Liver (tissue), 9 donors: ENCODE data around the gene RFC4. TPM values are rescaled to one million over a fixed set of nuclear protein-coding genes. Genes with fewer than 3 reads are reported as not detected.

Experiments used
- DNase-seq: peaks from one replicate; pipeline ENCODE4 v3.0.0-alpha.2; 2017; ENCODE audit warnings: low spot score
- H3K27ac ChIP-seq, 2 donors: one replicate each; pipeline ENCODE4 v1.7.0; 2013; ENCODE audit warnings: inconsistent platforms in 2 of 2, low read length in 2 of 2, control low read depth in 1 of 2, low read depth in 1 of 2, mild to moderate bottlenecking in 1 of 2
- H3K27me3 ChIP-seq, 4 donors: one replicate each; pipeline versions ENCODE4 v1.6.1 to v1.7.0; 2013; ENCODE audit warnings: low read length in 3 of 4, inconsistent platforms in 1 of 4, mild to moderate bottlenecking in 1 of 4, moderate library complexity in 1 of 4; ENCODE audit not compliant: control insufficient read depth in 4 of 4, insufficient read depth in 4 of 4
- H3K36me3 ChIP-seq, 4 donors: one replicate each; pipeline versions ENCODE4 v1.6.1 to v1.7.0; 2013; ENCODE audit warnings: low read length in 3 of 4, mild to moderate bottlenecking in 3 of 4, low read depth in 1 of 4, moderate library complexity in 1 of 4; ENCODE audit not compliant: control insufficient read depth in 4 of 4, insufficient read depth in 3 of 4
- H3K4me1 ChIP-seq, 4 donors: one replicate each; pipeline versions ENCODE4 v1.6.1 to v1.7.0; 2013; ENCODE audit warnings: low read length in 3 of 4, mild to moderate bottlenecking in 3 of 4, moderate library complexity in 1 of 4; ENCODE audit not compliant: control insufficient read depth in 4 of 4, insufficient read depth in 4 of 4
- H3K4me3 ChIP-seq, 3 donors: one replicate each; pipeline versions ENCODE4 v1.6.1 to v1.7.0; 2013; ENCODE audit warnings: low read length in 3 of 3, control low read depth in 1 of 3, low read depth in 1 of 3, mild to moderate bottlenecking in 1 of 3
- H3K9ac ChIP-seq, 2 donors: one replicate each; pipeline ENCODE4 v1.7.0; 2013; ENCODE audit warnings: low read length in 2 of 2, mild to moderate bottlenecking in 2 of 2, moderate library complexity in 2 of 2, control low read depth in 1 of 2, low read depth in 1 of 2
- H3K9me3 ChIP-seq, 4 donors: one replicate each; pipeline versions ENCODE4 v1.6.1 to v1.7.0; 2013; ENCODE audit warnings: low read length in 3 of 4; ENCODE audit not compliant: control insufficient read depth in 4 of 4
- EGR1 ChIP-seq, 2 donors: IDR thresholded peaks; 2 replicates each; pipeline ENCODE4 v1.6.1; 2016 to 2018; ENCODE audit warnings: antibody characterized with exemption in 2 of 2, low read depth in 2 of 2
- FOXA2 ChIP-seq: IDR thresholded peaks from 2 replicates; pipeline ENCODE4 v1.6.1; 2016; ENCODE audit warnings: antibody characterized with exemption
- GABPA ChIP-seq, 2 donors: IDR thresholded peaks in 1 of 2; conservative IDR thresholded peaks in 1 of 2; 2 replicates each; pipeline ENCODE4 v1.6.1; 2016; ENCODE audit warnings: antibody characterized with exemption in 2 of 2, mild to moderate bottlenecking in 1 of 2, moderate library complexity in 1 of 2
- HNF4A ChIP-seq, 2 donors: conservative IDR thresholded peaks; 2 replicates each; pipeline ENCODE4 v1.6.1; 2016; ENCODE audit warnings: antibody characterized with exemption in 2 of 2, mild to moderate bottlenecking in 2 of 2
- JUND ChIP-seq, 2 donors: IDR thresholded peaks; 2 replicates each; pipeline ENCODE4 v1.6.1; 2016; ENCODE audit warnings: antibody characterized with exemption in 2 of 2
- NR2F2 ChIP-seq: IDR thresholded peaks from 2 replicates; pipeline ENCODE4 v1.6.1; 2016; ENCODE audit warnings: antibody characterized with exemption
- RXRA ChIP-seq, 2 donors: IDR thresholded peaks; 2 replicates each; pipeline ENCODE4 v1.6.1; 2017 to 2018; ENCODE audit warnings: antibody characterized with exemption in 2 of 2, mild to moderate bottlenecking in 1 of 2
- SP1 ChIP-seq: IDR thresholded peaks from 2 replicates; pipeline ENCODE4 v1.6.1; 2018; ENCODE audit warnings: antibody characterized with exemption, mild to moderate bottlenecking
- YY1 ChIP-seq: IDR thresholded peaks from 2 replicates; pipeline ENCODE4 v1.6.1; 2016; ENCODE audit warnings: antibody characterized with exemption, mild to moderate bottlenecking
- WGBS: extraction: QIAGEN DNeasy Blood & Tissue Kit; methylation state at CpG from one replicate; pipeline ENCODE4 v1.1.7; 2013; 5-methylcytosine and 5-hydroxymethylcytosine counted together
- polyA plus RNA-seq, 2 donors: library from polyadenylated mRNA; stranded (reverse) in 1 of 2; unstranded in 1 of 2; fragments of 200-250 nt in 1 of 2; fragments of >200 nt in 1 of 2; fragmentation: Nextera tagmentation in 1 of 2; extraction: Ambion mirVana in 1 of 2; gene quantifications; one replicate each; pipeline versions ENCODE4 v1.2.1 to v1.2.3, GENCODE V29; 2013 to 2015
- total RNA-seq, 2 donors: library from RNA; depleted of rRNA; stranded (reverse); fragments of >200 nt; gene quantifications; one replicate each; pipeline ENCODE4 v1.2.3, GENCODE V29; 2014
- TF ChIP-seq, protein P1 (sequence below): IDR thresholded peaks from 2 replicates; pipeline ENCODE4 v1.6.1; 2016; ENCODE audit warnings: antibody characterized with exemption
- TF ChIP-seq, protein P2 (sequence below): fragments of 150-350 bp; IDR thresholded peaks from 2 replicates; pipeline ENCODE4 v1.5.1; 2017; ENCODE audit warnings: improper control_type of control experiment, low read depth, low read length; ENCODE audit not compliant: missing input control
- TF ChIP-seq, protein P3 (sequence below): IDR thresholded peaks from 2 replicates; pipeline ENCODE4 v1.6.1; 2016; ENCODE audit warnings: antibody characterized with exemption, mild to moderate bottlenecking
- TF ChIP-seq, protein P4 (sequence below): IDR thresholded peaks from 2 replicates; pipeline ENCODE4 v1.6.1; 2016; ENCODE audit warnings: antibody characterized with exemption
- donor health status: healthy.
- donor health status: healthy.
- donor health status: healthy.
- donor health status: healthy.
- donor health status: healthy.

The RFC4 gene
- total and polyA plus RNA-seq, 4 donors: 4.6 to 27.3 (median 6.3) TPM

DNA sequence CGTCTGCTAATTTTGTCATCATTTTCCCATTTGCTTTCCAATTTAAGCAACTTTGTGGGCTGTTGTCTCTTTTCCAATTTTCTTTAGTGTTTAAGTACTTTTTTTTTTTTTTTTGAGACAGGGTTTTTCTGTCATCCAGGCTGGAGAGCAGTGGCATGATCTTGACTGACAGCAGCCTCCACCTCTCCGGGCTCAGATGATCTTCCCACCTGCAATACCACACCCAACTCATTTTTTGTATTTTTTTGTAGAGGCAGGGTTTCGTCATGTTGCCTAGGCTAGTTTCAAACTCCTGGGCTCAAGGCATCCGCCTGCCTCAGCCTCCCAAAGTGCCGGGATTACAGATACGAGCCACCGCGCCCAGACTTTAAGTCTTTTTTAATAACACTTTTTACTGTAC lies 49.1 kb downstream of the RFC4 start:
- no peak for TF ChIP-seq RXRA (IDR thresholded peaks at IDR 0.05)
- TF ChIP-seq FOXA2: no peak
- TF ChIP-seq, protein P1, sequence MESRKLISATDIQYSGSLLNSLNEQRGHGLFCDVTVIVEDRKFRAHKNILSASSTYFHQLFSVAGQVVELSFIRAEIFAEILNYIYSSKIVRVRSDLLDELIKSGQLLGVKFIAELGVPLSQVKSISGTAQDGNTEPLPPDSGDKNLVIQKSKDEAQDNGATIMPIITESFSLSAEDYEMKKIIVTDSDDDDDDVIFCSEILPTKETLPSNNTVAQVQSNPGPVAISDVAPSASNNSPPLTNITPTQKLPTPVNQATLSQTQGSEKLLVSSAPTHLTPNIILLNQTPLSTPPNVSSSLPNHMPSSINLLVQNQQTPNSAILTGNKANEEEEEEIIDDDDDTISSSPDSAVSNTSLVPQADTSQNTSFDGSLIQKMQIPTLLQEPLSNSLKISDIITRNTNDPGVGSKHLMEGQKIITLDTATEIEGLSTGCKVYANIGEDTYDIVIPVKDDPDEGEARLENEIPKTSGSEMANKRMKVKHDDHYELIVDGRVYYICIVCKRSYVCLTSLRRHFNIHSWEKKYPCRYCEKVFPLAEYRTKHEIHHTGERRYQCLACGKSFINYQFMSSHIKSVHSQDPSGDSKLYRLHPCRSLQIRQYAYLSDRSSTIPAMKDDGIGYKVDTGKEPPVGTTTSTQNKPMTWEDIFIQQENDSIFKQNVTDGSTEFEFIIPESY: no peak
- no peak for TF ChIP-seq SP1
- TF ChIP-seq, protein P2, sequence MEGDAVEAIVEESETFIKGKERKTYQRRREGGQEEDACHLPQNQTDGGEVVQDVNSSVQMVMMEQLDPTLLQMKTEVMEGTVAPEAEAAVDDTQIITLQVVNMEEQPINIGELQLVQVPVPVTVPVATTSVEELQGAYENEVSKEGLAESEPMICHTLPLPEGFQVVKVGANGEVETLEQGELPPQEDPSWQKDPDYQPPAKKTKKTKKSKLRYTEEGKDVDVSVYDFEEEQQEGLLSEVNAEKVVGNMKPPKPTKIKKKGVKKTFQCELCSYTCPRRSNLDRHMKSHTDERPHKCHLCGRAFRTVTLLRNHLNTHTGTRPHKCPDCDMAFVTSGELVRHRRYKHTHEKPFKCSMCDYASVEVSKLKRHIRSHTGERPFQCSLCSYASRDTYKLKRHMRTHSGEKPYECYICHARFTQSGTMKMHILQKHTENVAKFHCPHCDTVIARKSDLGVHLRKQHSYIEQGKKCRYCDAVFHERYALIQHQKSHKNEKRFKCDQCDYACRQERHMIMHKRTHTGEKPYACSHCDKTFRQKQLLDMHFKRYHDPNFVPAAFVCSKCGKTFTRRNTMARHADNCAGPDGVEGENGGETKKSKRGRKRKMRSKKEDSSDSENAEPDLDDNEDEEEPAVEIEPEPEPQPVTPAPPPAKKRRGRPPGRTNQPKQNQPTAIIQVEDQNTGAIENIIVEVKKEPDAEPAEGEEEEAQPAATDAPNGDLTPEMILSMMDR: no peak
- no peak for TF ChIP-seq YY1
- TF ChIP-seq, protein P3, sequence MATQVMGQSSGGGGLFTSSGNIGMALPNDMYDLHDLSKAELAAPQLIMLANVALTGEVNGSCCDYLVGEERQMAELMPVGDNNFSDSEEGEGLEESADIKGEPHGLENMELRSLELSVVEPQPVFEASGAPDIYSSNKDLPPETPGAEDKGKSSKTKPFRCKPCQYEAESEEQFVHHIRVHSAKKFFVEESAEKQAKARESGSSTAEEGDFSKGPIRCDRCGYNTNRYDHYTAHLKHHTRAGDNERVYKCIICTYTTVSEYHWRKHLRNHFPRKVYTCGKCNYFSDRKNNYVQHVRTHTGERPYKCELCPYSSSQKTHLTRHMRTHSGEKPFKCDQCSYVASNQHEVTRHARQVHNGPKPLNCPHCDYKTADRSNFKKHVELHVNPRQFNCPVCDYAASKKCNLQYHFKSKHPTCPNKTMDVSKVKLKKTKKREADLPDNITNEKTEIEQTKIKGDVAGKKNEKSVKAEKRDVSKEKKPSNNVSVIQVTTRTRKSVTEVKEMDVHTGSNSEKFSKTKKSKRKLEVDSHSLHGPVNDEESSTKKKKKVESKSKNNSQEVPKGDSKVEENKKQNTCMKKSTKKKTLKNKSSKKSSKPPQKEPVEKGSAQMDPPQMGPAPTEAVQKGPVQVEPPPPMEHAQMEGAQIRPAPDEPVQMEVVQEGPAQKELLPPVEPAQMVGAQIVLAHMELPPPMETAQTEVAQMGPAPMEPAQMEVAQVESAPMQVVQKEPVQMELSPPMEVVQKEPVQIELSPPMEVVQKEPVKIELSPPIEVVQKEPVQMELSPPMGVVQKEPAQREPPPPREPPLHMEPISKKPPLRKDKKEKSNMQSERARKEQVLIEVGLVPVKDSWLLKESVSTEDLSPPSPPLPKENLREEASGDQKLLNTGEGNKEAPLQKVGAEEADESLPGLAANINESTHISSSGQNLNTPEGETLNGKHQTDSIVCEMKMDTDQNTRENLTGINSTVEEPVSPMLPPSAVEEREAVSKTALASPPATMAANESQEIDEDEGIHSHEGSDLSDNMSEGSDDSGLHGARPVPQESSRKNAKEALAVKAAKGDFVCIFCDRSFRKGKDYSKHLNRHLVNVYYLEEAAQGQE: no peak
- no peak for TF ChIP-seq EGR1 (IDR thresholded peaks at IDR 0.05; ENCODE audit: low read depth in 2 of 2)
- no peak for TF ChIP-seq JUND (IDR thresholded peaks at IDR 0.05)
- TF ChIP-seq, protein P4, sequence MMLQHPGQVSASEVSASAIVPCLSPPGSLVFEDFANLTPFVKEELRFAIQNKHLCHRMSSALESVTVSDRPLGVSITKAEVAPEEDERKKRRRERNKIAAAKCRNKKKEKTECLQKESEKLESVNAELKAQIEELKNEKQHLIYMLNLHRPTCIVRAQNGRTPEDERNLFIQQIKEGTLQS: no peak
- H3K27ac ChIP-seq: no peak overlapping the region
- H3K4me1 ChIP-seq: peaks cover 0 to 2% (median 0%) of the 10 kb centered on the region in 4 donors
- no peak overlapping the region for H3K9ac ChIP-seq
- no peaks in the 10 kb centered on the region for H3K36me3 ChIP-seq
- no peaks in the 10 kb centered on the region for H3K27me3 ChIP-seq
- no peak for DNase-seq
- 91% methylated on average over 8 of the region's 8 CpGs for WGBS
- H3K9me3 ChIP-seq: no peaks in the 10 kb centered on the region
- H3K4me3 ChIP-seq: no peak overlapping the region

DNA sequence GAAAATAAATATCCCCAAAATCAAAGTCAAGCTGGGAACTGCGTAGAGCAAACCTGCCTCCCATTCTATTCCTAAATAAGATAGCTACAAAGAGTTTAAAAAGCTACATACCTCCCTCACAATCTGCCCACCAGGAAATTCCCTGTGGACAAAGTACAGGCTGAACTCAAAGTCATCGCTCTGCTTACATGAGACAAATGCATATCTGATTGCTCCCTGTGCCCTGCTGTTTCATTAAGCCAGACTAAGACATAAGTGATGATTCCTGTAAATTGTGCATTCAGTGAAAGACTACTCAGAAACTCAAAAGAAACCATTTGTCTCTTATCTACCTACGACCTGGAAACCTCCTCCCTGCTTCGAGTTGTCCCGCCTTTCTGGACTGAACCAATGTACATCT lies 51.4 kb downstream of the RFC4 start:
- Histone ChIP-seq H3K36me3 (no peaks in the 10 kb centered on the region), H3K4me1 (peaks cover 0 to 2% (median 0%) of the 10 kb centered on the region in 4 donors), H3K4me3 (no peak overlapping the region), H3K9me3 (no peaks in the 10 kb centered on the region), H3K27me3 (no peaks in the 10 kb centered on the region), H3K27ac (no peak overlapping the region), H3K9ac (no peak overlapping the region)
- TF ChIP-seq RXRA (IDR thresholded peaks at IDR 0.05): no peak
- no peak for TF ChIP-seq EGR1 (IDR thresholded peaks at IDR 0.05; ENCODE audit: low read depth in 2 of 2)
- TF ChIP-seq, protein P4: no peak
- TF ChIP-seq, protein P2: no peak
- TF ChIP-seq HNF4A (conservative IDR thresholded peaks at IDR 0.05): no peak
- no peak for TF ChIP-seq GABPA (IDR thresholded peaks at IDR 0.05 in 1 of 2, conservative IDR thresholded peaks at IDR 0.05 in 1 of 2)
- TF ChIP-seq NR2F2: no peak
- TF ChIP-seq, protein P3: no peak
- no peak for DNase-seq
- WGBS: 94% methylated on average over 5 of the region's 5 CpGs
